Stimulated activated CD4-positive, alpha-beta T cell treated with anti-CD3 and anti-CD28 coated beads, Interleukin-12 subunit alpha, Interleukin-12 subunit beta, amount 100 ng/mL, for 4 hours (primary cell): ENCODE results near the gene ANKRD33.
A peak's percentile ranks its signal among the peaks of the same experiment; 100 is the strongest.

ENCODE experiments used
- DNase-seq: peaks from one replicate; pipeline ENCODE4 v3.0.0-alpha.2; 2020

Gene ANKRD33, protein sequence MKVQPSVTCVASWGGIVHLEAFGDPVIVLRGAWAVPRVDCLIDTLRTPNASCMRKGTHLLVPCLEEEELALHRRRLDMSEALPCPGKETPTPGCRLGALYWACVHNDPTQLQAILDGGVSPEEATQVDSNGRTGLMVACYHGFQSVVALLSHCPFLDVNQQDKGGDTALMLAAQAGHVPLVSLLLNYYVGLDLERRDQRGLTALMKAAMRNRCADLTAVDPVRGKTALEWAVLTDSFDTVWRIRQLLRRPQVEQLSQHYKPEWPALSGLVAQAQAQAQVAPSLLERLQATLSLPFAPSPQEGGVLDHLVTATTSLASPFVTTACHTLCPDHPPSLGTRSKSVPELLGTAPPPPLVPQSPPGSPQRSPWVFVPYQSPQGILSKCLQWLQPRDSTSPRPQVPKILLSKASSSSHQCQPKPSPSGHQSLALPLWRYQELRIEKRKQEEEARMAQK

DNA sequence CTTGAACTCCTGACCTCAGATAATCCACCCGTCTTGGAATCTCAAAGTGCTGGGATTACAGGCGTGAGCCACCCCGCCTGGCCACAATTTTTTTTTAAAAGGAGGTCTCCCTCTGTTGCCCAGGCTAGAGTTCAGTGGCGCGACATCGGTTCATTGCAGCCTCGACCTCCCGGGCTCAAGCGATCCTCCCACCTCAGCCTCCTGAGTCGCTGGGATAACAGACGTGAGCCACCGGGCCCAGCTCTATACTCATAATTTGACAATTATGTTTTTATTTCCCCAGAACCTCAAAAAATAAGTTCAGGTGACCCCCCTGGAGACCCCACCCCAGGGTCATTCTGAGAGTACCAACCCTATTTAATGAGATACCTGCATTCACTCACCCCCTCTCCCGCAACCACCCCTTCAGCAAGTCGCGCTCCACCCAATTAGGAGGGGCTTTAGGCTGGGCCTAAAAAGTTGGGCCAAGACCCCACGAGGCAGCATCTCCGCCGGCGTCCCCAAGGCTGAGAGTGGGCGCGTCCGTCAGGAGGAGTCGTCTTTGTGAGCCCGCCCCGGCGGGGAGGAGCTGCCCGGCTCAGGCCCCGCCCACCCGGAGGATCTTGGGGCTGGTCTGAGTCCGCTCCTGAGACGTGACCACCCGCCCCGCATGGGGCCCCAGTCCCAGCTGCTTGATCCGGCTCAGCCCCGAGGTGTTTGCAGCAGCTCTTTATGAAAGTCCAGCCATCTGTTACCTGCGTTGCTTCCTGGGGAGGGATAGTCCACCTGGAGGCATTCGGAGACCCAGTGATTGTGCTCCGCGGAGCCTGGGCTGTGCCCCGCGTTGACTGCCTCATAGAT is at the start of gene ANKRD33:
Gene ANKRD33, plus strand, starts transcription at position 628 of the 840 bp plus-strand sequence. Its CDS starts 84 bp downstream, at position 712.
- no peak for DNase-seq

GRCh38 chr12:51838762-51839161 is 49.1 kb upstream of the ANKRD33 start:
- no peak for DNase-seq

- no peak for DNase-seq
Measured at GRCh38 chr12:51839310-51839947, 48.5 kb upstream of the ANKRD33 start.

DNA sequence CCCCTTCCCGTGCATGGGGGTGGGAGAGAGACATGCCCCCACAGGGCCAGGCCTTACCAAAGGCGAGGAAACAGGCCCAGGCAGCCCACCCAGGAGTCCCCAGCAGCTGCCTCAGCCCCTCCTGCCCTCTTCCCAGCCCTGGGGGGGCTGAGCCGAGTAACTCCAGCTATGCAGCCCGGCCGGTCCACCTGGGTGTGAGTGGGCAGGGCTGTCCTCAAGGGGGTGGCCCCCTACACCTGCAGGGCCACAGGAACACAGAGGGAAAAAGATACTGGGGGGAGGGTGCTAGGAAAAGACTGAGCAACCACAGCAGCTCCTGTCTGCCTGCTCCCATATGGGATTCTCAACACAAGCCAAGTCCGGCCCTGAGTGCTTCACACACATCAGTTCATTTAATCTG is 46.9 kb upstream of the ANKRD33 start:
- DNase-seq: no peak

DNA sequence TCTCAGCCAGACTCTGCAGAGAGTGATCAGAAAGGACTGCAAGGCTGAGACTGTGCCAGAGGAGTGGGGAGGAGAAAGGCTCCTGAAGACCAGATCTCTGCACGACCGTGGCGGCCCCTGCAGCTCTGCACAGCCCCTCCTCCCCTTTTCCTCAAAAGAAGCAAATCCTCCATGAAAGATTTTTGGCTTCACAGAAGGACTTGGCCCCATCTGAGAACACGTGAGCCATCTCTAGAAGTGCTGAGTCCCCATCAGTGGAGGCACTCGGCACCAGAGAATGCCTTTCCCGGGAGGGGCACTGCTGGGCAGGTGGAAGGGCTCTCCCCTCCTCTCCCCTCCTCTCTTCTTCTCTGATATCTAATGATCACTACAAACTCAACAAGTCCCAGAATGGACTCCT is 46.2 kb upstream of the ANKRD33 start:
- no peak for DNase-seq

GRCh38 chr12:51844854-51845253 is 43.0 kb upstream of the ANKRD33 start:
- no peak for DNase-seq

- DNase-seq: no peak
Measured at GRCh38 chr12:51845482-51845881, 42.4 kb upstream of the ANKRD33 start.

DNA sequence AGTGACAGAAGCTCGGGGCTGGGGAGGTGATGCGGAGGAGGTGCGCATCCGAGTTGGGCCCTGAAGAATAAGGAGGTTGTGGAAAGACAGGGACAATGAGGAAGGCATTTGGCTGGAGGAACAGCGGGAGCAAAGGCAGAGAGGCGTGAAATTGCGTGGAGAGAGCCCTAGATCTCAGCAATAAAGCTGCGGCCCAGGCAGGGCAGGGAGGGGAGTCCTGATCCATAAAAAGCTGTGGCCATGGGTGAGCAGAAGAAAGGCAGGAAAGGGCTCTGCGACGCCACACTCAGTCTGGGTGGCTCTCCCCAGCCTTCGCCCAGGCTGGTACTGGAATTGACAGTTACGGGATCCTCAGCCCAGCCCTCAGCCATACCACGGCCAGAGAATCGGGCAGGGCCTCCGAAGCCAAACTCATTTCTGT is 41.6 kb upstream of the ANKRD33 start:
- no peak for DNase-seq

DNA sequence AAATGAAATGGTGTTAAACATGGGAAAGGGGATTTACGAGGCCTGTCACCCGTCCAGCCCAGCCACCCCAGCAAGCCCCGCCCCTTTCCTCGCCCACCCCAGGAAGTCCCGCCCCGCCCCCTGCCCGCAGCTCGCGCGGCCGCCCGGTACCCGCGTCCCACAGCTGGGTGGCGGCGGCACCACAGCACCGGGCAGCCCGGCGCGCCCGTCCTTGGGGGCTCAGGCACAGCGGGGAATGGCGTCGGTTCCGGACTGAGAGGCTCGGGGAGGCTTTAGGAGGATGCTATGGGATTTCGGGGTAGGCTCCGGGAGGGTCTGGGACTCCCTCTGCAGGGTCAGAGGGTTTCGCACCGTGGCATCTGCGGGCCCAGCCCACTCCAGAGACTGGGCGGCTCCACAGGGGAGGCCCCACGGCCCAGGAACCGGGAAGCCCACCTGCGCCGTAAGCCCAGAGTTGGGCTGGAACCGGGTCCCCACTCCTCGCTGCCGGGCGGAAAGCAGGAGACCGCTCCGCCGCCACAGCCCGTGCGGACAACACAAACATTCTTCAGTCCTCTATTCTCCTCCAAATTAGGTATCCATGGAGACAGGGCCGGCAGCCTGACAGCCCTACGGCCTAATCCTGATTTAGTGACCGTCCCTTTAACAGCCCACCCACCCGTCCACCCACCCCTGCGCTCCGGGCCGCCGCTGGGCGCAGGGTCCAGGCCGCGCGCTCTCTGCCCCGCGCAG is 40.8 kb upstream of the ANKRD33 start:
- peak; percentile 63 for DNase-seq

DNA sequence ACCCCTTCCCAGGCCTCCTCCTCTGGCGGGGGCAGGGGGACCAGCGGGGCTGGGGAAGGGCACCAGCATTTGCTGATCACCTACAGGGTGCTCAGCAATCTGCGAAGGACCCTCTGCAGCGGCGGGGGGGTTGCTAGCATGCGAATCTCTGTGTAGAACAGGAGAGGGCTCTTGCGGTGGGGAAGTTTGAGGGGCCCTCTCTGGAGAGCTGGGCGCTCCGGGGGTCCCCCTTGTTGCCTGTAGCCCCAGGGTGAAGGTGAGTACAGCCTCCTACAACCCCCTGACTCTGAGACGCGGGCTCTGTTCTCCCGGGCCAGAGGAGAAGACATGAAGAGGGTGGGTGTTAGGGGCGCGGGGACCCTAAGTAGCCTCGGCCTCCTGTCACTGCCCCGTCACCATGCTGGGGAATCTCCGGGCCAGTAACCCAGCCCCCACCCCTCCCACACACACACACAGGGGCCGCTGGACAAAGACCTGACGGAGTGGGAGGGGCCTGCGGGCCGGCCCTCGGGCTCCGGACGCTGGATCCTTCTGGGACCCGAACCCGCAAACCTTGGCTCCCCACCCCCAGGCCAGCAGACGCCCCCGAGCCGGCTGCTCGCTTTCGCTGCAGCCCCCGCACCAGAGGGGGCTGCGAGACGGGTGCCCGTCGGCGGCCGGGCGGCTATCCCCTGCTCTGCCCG is 40.1 kb upstream of the ANKRD33 start:
- DNase-seq: no peak

DNA sequence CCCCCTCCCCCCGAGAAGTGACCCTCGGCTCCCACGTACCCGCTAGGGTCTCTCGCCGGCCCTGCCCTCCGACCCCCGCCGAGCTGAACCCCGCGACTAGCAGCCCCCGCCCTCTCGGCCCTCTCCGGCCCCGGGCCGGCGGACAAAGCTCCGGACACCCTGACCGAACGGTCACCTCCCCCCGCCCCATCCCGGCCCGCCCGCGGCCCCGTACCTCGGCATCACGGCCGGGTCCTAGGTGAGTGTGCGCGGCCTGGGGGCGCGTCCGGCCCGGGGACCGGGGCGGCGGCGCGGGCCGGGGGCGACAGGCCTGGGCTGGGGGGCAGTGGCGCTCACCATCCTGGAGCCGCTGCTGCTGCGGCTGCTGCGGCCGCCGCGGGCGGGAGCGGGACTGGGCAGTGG is 39.6 kb upstream of the ANKRD33 start, which contains the start of gene FIGNL2:
Gene FIGNL2, minus strand, starts transcription at position 393 of the 402 bp plus-strand sequence. CDS start 26,305 bp downstream, outside the sequence.
- DNase-seq: no peak

DNA sequence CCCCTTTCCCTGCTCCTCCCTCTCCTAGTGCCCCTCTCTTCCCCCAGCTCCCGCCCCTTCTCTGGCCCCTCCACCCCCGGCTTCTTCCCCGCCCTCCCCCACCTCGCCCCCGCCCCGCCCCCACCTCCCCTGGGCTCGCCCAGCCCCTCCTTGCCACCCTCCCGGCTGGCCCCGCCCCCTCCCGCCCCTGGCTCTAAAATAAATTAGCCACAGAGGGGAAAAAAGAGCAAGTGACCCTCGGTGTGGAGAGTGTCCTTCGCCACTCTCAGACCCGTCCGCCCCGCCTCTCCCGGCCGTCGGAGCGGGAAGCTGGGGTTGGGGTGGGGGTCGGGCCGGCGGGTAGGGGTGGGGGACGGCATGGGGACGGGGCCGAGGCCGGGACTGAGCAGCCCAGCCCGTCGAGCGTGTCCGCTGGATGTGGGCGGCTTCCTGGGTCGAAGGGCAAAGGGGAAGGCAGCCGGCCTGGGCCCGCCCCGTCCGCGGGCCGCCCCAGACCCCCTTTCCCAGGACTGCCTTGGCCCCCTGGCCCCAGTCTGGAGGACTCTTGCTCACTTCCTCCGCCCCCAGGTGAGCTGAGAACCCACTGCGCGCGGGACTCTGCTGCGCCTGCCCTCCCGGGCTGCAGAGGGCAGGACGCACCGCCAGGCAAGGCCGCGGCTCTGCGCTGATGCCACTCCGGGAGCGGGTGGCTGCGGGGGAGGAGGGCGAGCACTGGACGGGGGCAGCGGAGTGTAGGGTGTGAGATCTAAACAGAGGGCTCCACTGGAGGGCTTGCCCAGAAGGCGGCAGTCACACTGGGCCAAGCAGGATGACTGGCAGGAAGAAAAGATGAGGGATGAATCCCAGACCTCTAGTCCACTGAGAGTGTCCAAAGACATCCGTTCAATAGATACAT is 38.8 kb upstream of the ANKRD33 start:
- DNase-seq: no peak

- no peak for DNase-seq
Measured at GRCh38 chr12:51850081-51850964, 37.6 kb upstream of the ANKRD33 start.

DNA sequence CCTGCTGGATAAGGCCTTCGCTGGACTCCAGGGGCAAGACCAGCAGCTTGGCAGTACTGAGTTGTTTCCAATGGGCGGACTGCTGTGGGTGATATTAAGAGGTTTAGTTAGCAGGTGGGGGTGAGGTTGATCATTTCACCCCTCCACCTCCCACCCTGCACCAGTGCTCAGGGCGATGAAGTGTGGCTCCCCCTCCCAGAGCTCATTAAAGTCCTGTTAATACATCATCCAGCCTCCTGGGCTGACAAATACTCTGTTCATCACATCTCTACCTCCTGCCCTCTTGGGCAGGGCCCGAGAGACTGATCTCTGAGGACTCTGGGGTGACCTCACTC is 37.0 kb upstream of the ANKRD33 start:
- DNase-seq: no peak

- DNase-seq: no peak
Measured at GRCh38 chr12:51851413-51852124, 36.3 kb upstream of the ANKRD33 start.

GRCh38 chr12:51852404-51853137 is 35.3 kb upstream of the ANKRD33 start:
- no peak for DNase-seq

- no peak for DNase-seq
Measured at GRCh38 chr12:51855586-51856428, 32.1 kb upstream of the ANKRD33 start.

GRCh38 chr12:51860986-51861385 is 26.9 kb upstream of the ANKRD33 start:
- DNase-seq: no peak
